ENCODE measurements around the gene MAPKAPK3. TPM values are rescaled to one million over a fixed set of nuclear protein-coding genes. Genes with fewer than 3 reads are reported as not detected.

The MAPKAPK3 gene
- total RNA-seq, 1 donor from 2014 or later, result 10.7 TPM

DNA sequence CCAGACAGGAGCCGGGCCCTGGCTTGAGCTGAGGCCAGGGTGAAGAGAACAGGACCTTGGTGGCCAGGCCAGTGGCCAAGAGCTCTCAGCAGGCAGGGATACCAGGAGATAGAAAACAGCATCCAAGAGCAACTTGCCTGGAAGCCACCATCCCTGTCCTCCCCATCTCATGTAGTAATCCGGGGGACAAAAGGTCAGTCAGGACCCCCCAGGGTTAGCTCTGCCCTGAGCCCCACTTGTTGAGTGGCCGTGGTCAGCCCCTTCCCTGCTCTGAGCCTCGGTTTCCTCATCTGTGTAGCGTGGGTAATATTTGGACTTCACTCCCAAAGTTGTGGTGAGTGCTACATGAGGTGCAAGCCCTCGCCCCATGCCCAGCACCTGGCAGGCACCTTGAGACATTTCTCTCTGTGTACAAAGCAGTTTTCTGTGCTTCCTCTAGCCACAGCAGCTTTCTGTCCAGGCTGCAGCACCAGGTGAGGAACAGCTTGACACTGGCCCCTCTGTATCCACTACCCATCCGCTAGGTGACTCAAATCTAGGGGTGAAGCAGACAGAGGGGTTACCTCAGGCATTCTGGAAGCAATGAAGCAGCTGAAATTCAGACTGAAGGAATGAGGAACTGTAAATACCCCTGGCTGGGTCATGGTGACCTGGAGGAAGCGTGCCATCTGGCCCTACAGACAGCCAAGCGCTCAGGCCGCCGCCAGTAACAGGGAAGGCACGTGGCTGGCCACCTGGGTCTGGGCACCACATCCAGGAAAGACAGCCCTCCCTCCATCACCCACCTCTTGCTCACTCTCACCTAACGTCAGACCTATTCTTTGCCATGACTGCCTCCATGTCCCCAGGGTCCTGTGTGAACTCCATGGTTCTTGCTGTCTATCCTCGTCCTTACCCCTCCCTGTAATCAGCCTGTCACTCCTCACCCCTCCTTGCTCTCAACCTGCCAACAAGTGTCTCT, 12.0 kb upstream of the MAPKAPK3 start:
- H3K4me3 Mint-ChIP-seq (ENCODE audit: unreplicated experiment), result no peak overlapping the region
- peaks cover 2% of the 10 kb centered on the region for H3K9me3 Mint-ChIP-seq (ENCODE audit: unreplicated experiment)
- H3K27ac Mint-ChIP-seq (ENCODE audit: unreplicated experiment), result no peak overlapping the region
- DNase-seq, result no peak
- TF ChIP-seq, protein P1, sequence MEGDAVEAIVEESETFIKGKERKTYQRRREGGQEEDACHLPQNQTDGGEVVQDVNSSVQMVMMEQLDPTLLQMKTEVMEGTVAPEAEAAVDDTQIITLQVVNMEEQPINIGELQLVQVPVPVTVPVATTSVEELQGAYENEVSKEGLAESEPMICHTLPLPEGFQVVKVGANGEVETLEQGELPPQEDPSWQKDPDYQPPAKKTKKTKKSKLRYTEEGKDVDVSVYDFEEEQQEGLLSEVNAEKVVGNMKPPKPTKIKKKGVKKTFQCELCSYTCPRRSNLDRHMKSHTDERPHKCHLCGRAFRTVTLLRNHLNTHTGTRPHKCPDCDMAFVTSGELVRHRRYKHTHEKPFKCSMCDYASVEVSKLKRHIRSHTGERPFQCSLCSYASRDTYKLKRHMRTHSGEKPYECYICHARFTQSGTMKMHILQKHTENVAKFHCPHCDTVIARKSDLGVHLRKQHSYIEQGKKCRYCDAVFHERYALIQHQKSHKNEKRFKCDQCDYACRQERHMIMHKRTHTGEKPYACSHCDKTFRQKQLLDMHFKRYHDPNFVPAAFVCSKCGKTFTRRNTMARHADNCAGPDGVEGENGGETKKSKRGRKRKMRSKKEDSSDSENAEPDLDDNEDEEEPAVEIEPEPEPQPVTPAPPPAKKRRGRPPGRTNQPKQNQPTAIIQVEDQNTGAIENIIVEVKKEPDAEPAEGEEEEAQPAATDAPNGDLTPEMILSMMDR (IDR thresholded peaks at IDR 0.05; ENCODE audit: partially characterized antibody, unreplicated experiment), result no peak
- H3K36me3 Mint-ChIP-seq (ENCODE audit: unreplicated experiment), result no peaks in the 10 kb centered on the region
- no peaks in the 10 kb centered on the region for H3K4me1 Mint-ChIP-seq (ENCODE audit: low read depth, unreplicated experiment)
- H3K27me3 Mint-ChIP-seq (ENCODE audit: unreplicated experiment), result peaks cover 4% of the 10 kb centered on the region

DNA sequence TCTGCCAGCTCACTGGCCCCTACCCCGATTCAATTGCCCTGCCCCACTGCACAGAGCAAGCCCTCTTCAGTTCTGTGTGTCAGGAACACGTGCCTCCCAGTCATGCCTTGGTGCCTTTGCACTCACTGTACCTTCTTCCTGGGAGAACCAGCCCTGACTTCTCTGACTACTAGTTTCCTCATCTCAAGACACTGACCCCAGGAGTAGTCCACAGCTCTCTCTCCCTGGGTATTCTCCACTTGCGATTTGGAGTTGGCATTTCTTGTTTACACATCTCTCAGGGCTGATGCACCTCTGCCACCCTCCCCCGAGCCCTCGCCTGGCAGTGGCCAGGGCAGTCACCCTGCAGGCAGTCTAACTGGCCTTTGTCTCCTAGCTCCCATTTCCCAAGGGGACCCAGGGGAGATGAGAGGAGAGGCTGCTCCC, 11.0 kb upstream of the MAPKAPK3 start:
- TF ChIP-seq, protein P1 (IDR thresholded peaks at IDR 0.05; ENCODE audit: partially characterized antibody, unreplicated experiment), result no peak
- DNase-seq, result no peak
- H3K4me3 Mint-ChIP-seq (ENCODE audit: unreplicated experiment), result no peak overlapping the region
- H3K9me3 Mint-ChIP-seq (ENCODE audit: unreplicated experiment), result peaks cover 4% of the 10 kb centered on the region
- no peaks in the 10 kb centered on the region for H3K4me1 Mint-ChIP-seq (ENCODE audit: low read depth, unreplicated experiment)
- peaks cover 4% of the 10 kb centered on the region for H3K27me3 Mint-ChIP-seq (ENCODE audit: unreplicated experiment)
- H3K27ac Mint-ChIP-seq (ENCODE audit: unreplicated experiment), result no peak overlapping the region
- no peaks in the 10 kb centered on the region for H3K36me3 Mint-ChIP-seq (ENCODE audit: unreplicated experiment)

DNA sequence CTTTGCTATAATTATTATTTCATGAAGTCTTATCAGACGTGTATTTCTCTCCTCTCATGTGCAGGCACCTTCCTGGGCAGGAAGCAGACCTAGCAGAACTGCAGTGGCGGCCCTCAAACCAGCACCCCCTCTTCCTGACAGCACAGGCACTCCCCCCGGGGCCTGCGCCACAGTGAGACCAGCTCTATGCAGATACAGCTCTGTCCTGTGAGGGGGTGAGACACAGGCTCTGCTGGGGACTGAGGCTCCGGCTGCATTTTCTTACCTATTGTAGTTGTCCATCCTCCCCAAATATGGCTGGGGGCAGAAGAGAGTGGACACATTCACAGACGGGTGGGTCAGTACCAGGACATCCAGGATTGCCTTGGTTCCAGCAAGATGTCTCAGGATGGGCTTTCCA, 10.4 kb upstream of the MAPKAPK3 start:
- no peak overlapping the region for H3K4me3 Mint-ChIP-seq (ENCODE audit: unreplicated experiment)
- H3K9me3 Mint-ChIP-seq (ENCODE audit: unreplicated experiment), result peaks cover 4% of the 10 kb centered on the region
- TF ChIP-seq, protein P1 (IDR thresholded peaks at IDR 0.05; ENCODE audit: partially characterized antibody, unreplicated experiment), result no peak
- peaks cover 4% of the 10 kb centered on the region for H3K27me3 Mint-ChIP-seq (ENCODE audit: unreplicated experiment)
- no peak overlapping the region for H3K27ac Mint-ChIP-seq (ENCODE audit: unreplicated experiment)
- no peaks in the 10 kb centered on the region for H3K4me1 Mint-ChIP-seq (ENCODE audit: low read depth, unreplicated experiment)
- no peaks in the 10 kb centered on the region for H3K36me3 Mint-ChIP-seq (ENCODE audit: unreplicated experiment)
- DNase-seq, result no peak

GRCh38 chr3:50607271-50608091, 9.5 kb upstream of the MAPKAPK3 start:
- Mint-ChIP-seq H3K27me3 (ENCODE audit: unreplicated experiment) (peaks cover 5% of the 10 kb centered on the region), H3K36me3 (ENCODE audit: unreplicated experiment) (no peaks in the 10 kb centered on the region), H3K27ac (ENCODE audit: unreplicated experiment) (no peak overlapping the region), H3K4me3 (ENCODE audit: unreplicated experiment) (no peak overlapping the region), H3K9me3 (ENCODE audit: unreplicated experiment) (peaks cover 4% of the 10 kb centered on the region), H3K4me1 (ENCODE audit: low read depth, unreplicated experiment) (peaks cover 4% of the 10 kb centered on the region)
- no peak for DNase-seq
- TF ChIP-seq, protein P1 (IDR thresholded peaks at IDR 0.05; ENCODE audit: partially characterized antibody, unreplicated experiment), result no peak

Data from glutamatergic neuron (in vitro differentiated cells).